KMS-11 (cell line): ENCODE measurements around the gene CNOT10.

Experiments
- H2AFZ ChIP-seq: fragments of 200-600 bp; sonication (generic); 2 replicates; pipeline ENCODE4 v1.6.1; 2016; ENCODE audit warnings: antibody characterized with exemption, mixed run types, low read depth
- H3K27ac ChIP-seq: fragments of 200-600 bp; sonication (generic); 2 replicates; pipeline ENCODE4 v1.6.1; 2016; ENCODE audit warnings: mild to moderate bottlenecking, mixed run types
- H3K27me3 ChIP-seq: fragments of 200-600 bp; sonication (generic); 2 replicates; pipeline ENCODE4 v1.6.1; 2017; ENCODE audit warnings: mild to moderate bottlenecking, low read depth, mixed run types, moderate library complexity; ENCODE audit not compliant: insufficient read depth
- H3K36me3 ChIP-seq: fragments of 200-600 bp; sonication (generic); 2 replicates; pipeline ENCODE4 v1.6.1; 2017; ENCODE audit warnings: mild to moderate bottlenecking, mixed run types; ENCODE audit not compliant: insufficient read depth
- H3K4me1 ChIP-seq: fragments of 200-600 bp; sonication (generic); 2 replicates; pipeline ENCODE4 v1.6.1; 2016; ENCODE audit warnings: mild to moderate bottlenecking, low read depth, mixed run types; ENCODE audit not compliant: poor library complexity, severe bottlenecking
- H3K4me2 ChIP-seq: fragments of 200-600 bp; sonication (generic); 2 replicates; pipeline ENCODE4 v1.7.0; 2016; ENCODE audit warnings: mild to moderate bottlenecking, mixed run types
- H3K4me3 ChIP-seq: fragments of 200-600 bp; sonication (generic); IDR thresholded peaks from 2 replicates; pipeline ENCODE4 v1.6.1; 2017; ENCODE audit warnings: low read depth, low read length, mixed read lengths; ENCODE audit not compliant: insufficient read depth
- H3K79me2 ChIP-seq: fragments of 200-600 bp; sonication (generic); 2 replicates; pipeline ENCODE4 v1.6.1; 2016; ENCODE audit warnings: low read depth, mixed run types; ENCODE audit not compliant: insufficient read depth
- H3K9ac ChIP-seq: fragments of 200-600 bp; sonication (generic); 2 replicates; pipeline ENCODE4 v1.6.1; 2016; ENCODE audit warnings: mild to moderate bottlenecking, mixed run types
- H4K20me1 ChIP-seq: fragments of 200-600 bp; sonication (generic); 2 replicates; pipeline ENCODE4 v1.6.1; 2016; ENCODE audit warnings: mild to moderate bottlenecking, mixed run types; ENCODE audit not compliant: insufficient read depth
- TF ChIP-seq, protein P1 (sequence below): fragments of 200-600 bp; sonication (generic); conservative IDR thresholded peaks from 2 replicates; pipeline ENCODE4 v1.6.1; 2017; ENCODE audit warnings: low read depth, mild to moderate bottlenecking, antibody characterized with exemption, low read length, moderate library complexity, mixed read lengths

The CNOT10 gene

DNA sequence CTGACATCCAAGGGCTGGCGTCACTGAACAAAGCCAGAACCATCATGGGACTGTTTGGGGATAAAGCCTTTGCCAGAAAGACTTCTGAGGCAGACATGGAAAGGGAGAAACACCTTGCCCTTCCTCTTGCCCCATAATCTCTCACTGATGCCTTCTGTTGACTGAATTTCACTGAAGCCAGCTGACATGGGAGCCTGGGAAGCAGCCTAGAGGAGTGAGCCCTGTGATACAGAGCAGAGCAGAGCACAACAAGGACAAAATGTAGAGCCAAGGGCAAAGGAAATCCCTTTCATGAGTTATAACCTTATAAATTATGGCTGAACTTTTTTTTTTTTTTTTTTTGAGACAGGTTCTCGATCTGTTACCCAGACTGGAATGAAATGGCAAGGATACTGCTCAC, 9.8 kb upstream of the CNOT10 start:
- no peak overlapping the region for H2AFZ ChIP-seq

GRCh38 chr3:32675650-32676049, 9.3 kb upstream of the CNOT10 start:
- TF ChIP-seq, protein P1, sequence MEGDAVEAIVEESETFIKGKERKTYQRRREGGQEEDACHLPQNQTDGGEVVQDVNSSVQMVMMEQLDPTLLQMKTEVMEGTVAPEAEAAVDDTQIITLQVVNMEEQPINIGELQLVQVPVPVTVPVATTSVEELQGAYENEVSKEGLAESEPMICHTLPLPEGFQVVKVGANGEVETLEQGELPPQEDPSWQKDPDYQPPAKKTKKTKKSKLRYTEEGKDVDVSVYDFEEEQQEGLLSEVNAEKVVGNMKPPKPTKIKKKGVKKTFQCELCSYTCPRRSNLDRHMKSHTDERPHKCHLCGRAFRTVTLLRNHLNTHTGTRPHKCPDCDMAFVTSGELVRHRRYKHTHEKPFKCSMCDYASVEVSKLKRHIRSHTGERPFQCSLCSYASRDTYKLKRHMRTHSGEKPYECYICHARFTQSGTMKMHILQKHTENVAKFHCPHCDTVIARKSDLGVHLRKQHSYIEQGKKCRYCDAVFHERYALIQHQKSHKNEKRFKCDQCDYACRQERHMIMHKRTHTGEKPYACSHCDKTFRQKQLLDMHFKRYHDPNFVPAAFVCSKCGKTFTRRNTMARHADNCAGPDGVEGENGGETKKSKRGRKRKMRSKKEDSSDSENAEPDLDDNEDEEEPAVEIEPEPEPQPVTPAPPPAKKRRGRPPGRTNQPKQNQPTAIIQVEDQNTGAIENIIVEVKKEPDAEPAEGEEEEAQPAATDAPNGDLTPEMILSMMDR, result no peak
- Histone ChIP-seq H3K27me3 (no peaks in the 10 kb centered on the region), H4K20me1 (no peaks in the 10 kb centered on the region), H3K4me3 (no peak overlapping the region), H3K79me2 (no peaks in the 10 kb centered on the region), H3K4me1 (no peaks in the 10 kb centered on the region), H2AFZ (no peak overlapping the region), H3K27ac (no peak overlapping the region), H3K36me3 (no peaks in the 10 kb centered on the region), H3K4me2 (no peak overlapping the region), H3K9ac (no peak overlapping the region)

More for the DNA sequence above, 9.8 kb upstream of the CNOT10 start:
- Histone ChIP-seq H3K27ac (no peak overlapping the region), H3K4me3 (no peak overlapping the region), H3K9ac (no peak overlapping the region), H3K4me1 (no peaks in the 10 kb centered on the region), H3K36me3 (no peaks in the 10 kb centered on the region), H3K27me3 (no peaks in the 10 kb centered on the region), H4K20me1 (no peaks in the 10 kb centered on the region), H3K79me2 (no peaks in the 10 kb centered on the region), H3K4me2 (no peak overlapping the region)
- TF ChIP-seq, protein P1, result no peak

DNA sequence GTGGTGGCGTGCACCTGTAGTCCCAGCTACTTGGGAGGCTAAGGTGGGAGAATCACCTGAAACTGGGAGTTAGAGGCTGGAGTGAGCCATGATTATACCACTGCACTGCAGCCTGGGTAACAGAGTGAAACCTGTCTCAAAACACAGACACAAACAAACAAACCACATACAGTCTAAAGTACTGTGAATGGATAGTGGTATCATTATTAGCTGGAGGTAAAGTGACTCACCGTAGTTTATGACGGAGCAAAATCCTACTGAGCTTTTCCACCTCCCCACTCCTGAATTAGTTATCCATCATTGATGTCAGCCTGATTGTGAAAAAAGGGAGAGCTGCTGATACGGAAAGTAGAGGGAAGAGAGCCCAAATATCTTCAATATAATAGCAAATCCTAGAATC, 3.2 kb upstream of the CNOT10 start:
- H3K79me2 ChIP-seq, result peaks cover 18% of the 10 kb centered on the region
- H3K27ac ChIP-seq, result no peak overlapping the region
- H3K4me3 ChIP-seq, result no peak overlapping the region
- TF ChIP-seq, protein P1, result no peak
- H3K4me1 ChIP-seq, result peaks cover 17% of the 10 kb centered on the region
- H3K36me3 ChIP-seq, result no peaks in the 10 kb centered on the region
- no peaks in the 10 kb centered on the region for H4K20me1 ChIP-seq
- no peak overlapping the region for H3K9ac ChIP-seq
- H2AFZ ChIP-seq, result no peak overlapping the region
- H3K4me2 ChIP-seq, result no peak overlapping the region
- no peaks in the 10 kb centered on the region for H3K27me3 ChIP-seq

GRCh38 chr3:32684029-32684799, 774 bp upstream of the CNOT10 start:
- no peaks in the 10 kb centered on the region for H3K36me3 ChIP-seq
- TF ChIP-seq, protein P1, result no peak
- H4K20me1 ChIP-seq, result no peaks in the 10 kb centered on the region
- H3K9ac ChIP-seq, result peak overlapping the region; percentile 55; the same call in 1 of the 2 replicates
- peak overlapping the region; percentile 96 for H2AFZ ChIP-seq
- peak overlapping the region; percentile 38; the same call in 1 of the 2 replicates for H3K27ac ChIP-seq
- no peaks in the 10 kb centered on the region for H3K27me3 ChIP-seq
- no peak overlapping the region for H3K4me3 ChIP-seq
- peak overlapping the region; percentile 67 for H3K4me2 ChIP-seq
- H3K4me1 ChIP-seq, result peaks cover 21% of the 10 kb centered on the region
- H3K79me2 ChIP-seq, result peaks cover 36% of the 10 kb centered on the region
